ENCODE results near the gene CHCT1.
"Not testable (repeated sequence)": the region's sequence is repeated elsewhere in the genome, so short reads cannot be mapped to it uniquely, and the experiment has no call there.

CHCT1 gene

GRCh38 chr17:60422162-60422665 is at the start of gene CHCT1:
CHCT1 (plus strand) TSS chr17:60422489; CDS start chr17:60422593, 104 bp downstream.
- peak within 1 kb of the TSS; percentile 82 for H3K4me3 Mint-ChIP-seq
- no peaks in the 10 kb centered on the region for H3K36me3 Mint-ChIP-seq
- peaks cover 21% of the 10 kb centered on the region for H3K4me1 Mint-ChIP-seq
- peak within 1 kb of the TSS; percentile 78 for H3K27ac Mint-ChIP-seq
- ATAC-seq: no peak
- H3K9me3 Mint-ChIP-seq: no peaks in the 10 kb centered on the region
- H3K27me3 Mint-ChIP-seq: no peaks in the 10 kb centered on the region

- H3K27ac Mint-ChIP-seq: no peak overlapping the region
- H3K9me3 Mint-ChIP-seq: no peaks in the 10 kb centered on the region
- H3K27me3 Mint-ChIP-seq: no peaks in the 10 kb centered on the region
- no peak overlapping the region for H3K4me3 Mint-ChIP-seq
- peaks cover 13% of the 10 kb centered on the region for H3K36me3 Mint-ChIP-seq
- H3K4me1 Mint-ChIP-seq: peaks cover 20% of the 10 kb centered on the region
- no peak for ATAC-seq
These were observed 49.4 kb upstream of the CHCT1 start for GRCh38 chr17:60372790-60373483.

GRCh38 chr17:60378187-60378586 is 44.1 kb upstream of the CHCT1 start:
- not testable (repeated sequence) for H3K9me3 Mint-ChIP-seq, H3K27ac Mint-ChIP-seq, H3K27me3 Mint-ChIP-seq, H3K4me3 Mint-ChIP-seq, ATAC-seq
- peaks cover 26% of the 10 kb centered on the region for H3K4me1 Mint-ChIP-seq
- H3K36me3 Mint-ChIP-seq: peaks cover 25% of the 10 kb centered on the region

- Mint-ChIP-seq H3K36me3 (peaks cover 23% of the 10 kb centered on the region), H3K4me1 (peaks cover 38% of the 10 kb centered on the region)
- H3K4me3 Mint-ChIP-seq, ATAC-seq, H3K27ac Mint-ChIP-seq, H3K27me3 Mint-ChIP-seq, H3K9me3 Mint-ChIP-seq: not testable (repeated sequence)
These were observed 42.8 kb upstream of the CHCT1 start for GRCh38 chr17:60379461-60379860.

- H3K36me3 Mint-ChIP-seq: peaks cover 29% of the 10 kb centered on the region
- no peaks in the 10 kb centered on the region for H3K27me3 Mint-ChIP-seq
- H3K27ac Mint-ChIP-seq: no peak overlapping the region
- no peak overlapping the region for H3K4me3 Mint-ChIP-seq
- H3K4me1 Mint-ChIP-seq: peaks cover 59% of the 10 kb centered on the region
- no peaks in the 10 kb centered on the region for H3K9me3 Mint-ChIP-seq
- ATAC-seq: no peak
These were observed 40.3 kb upstream of the CHCT1 start for GRCh38 chr17:60381958-60382357.

- Mint-ChIP-seq H3K4me1 (peaks cover 56% of the 10 kb centered on the region), H3K4me3 (no peak overlapping the region), H3K27ac (no peak overlapping the region), H3K9me3 (no peaks in the 10 kb centered on the region), H3K27me3 (no peaks in the 10 kb centered on the region), H3K36me3 (peaks cover 19% of the 10 kb centered on the region)
- no peak for ATAC-seq
These were observed 38.9 kb upstream of the CHCT1 start for GRCh38 chr17:60383379-60383778.

- Mint-ChIP-seq H3K36me3 (peaks cover 19% of the 10 kb centered on the region), H3K4me1 (peaks cover 65% of the 10 kb centered on the region)
- H3K27ac Mint-ChIP-seq, H3K9me3 Mint-ChIP-seq, ATAC-seq, H3K27me3 Mint-ChIP-seq, H3K4me3 Mint-ChIP-seq: not testable (repeated sequence)
These were observed 37.4 kb upstream of the CHCT1 start for GRCh38 chr17:60384921-60385320.

- ATAC-seq: no peak
- Mint-ChIP-seq H3K27ac (no peak overlapping the region), H3K4me3 (no peak overlapping the region), H3K4me1 (peaks cover 80% of the 10 kb centered on the region), H3K9me3 (no peaks in the 10 kb centered on the region), H3K36me3 (peaks cover 18% of the 10 kb centered on the region), H3K27me3 (no peaks in the 10 kb centered on the region)
These were observed 35.9 kb upstream of the CHCT1 start for GRCh38 chr17:60386147-60387058.

- Mint-ChIP-seq H3K4me1 (peaks cover 75% of the 10 kb centered on the region), H3K27me3 (no peaks in the 10 kb centered on the region), H3K4me3 (no peak overlapping the region), H3K9me3 (no peaks in the 10 kb centered on the region), H3K27ac (no peak overlapping the region), H3K36me3 (peaks cover 11% of the 10 kb centered on the region)
- no peak for ATAC-seq
These were observed 34.6 kb upstream of the CHCT1 start for GRCh38 chr17:60387666-60388065.

GRCh38 chr17:60388742-60389141 is 33.5 kb upstream of the CHCT1 start:
- no peaks in the 10 kb centered on the region for H3K27me3 Mint-ChIP-seq
- no peak for ATAC-seq
- H3K36me3 Mint-ChIP-seq: peaks cover 5% of the 10 kb centered on the region
- peak overlapping the region; percentile 34 for H3K27ac Mint-ChIP-seq
- H3K9me3 Mint-ChIP-seq: no peaks in the 10 kb centered on the region
- H3K4me1 Mint-ChIP-seq: peaks cover 74% of the 10 kb centered on the region
- H3K4me3 Mint-ChIP-seq: no peak overlapping the region

- Mint-ChIP-seq H3K27ac (peak overlapping the region; percentile 97), H3K4me3 (peak overlapping the region; percentile 98), H3K9me3 (no peaks in the 10 kb centered on the region), H3K36me3 (peaks cover 1% of the 10 kb centered on the region), H3K4me1 (peaks cover 68% of the 10 kb centered on the region), H3K27me3 (no peaks in the 10 kb centered on the region)
- ATAC-seq: no peak
These were observed 32.1 kb upstream of the CHCT1 start for GRCh38 chr17:60390186-60390585.

GRCh38 chr17:60390925-60391470 is 31.3 kb upstream of the CHCT1 start:
- no peak for ATAC-seq
- H3K27ac Mint-ChIP-seq: peak overlapping the region; percentile 97
- peak overlapping the region; percentile 98 for H3K4me3 Mint-ChIP-seq
- no peaks in the 10 kb centered on the region for H3K36me3 Mint-ChIP-seq
- no peaks in the 10 kb centered on the region for H3K9me3 Mint-ChIP-seq
- no peaks in the 10 kb centered on the region for H3K27me3 Mint-ChIP-seq
- peaks cover 67% of the 10 kb centered on the region for H3K4me1 Mint-ChIP-seq

- Mint-ChIP-seq H3K27me3 (no peaks in the 10 kb centered on the region), H3K9me3 (no peaks in the 10 kb centered on the region), H3K4me1 (peaks cover 66% of the 10 kb centered on the region), H3K27ac (peak overlapping the region; percentile 97), H3K4me3 (peak overlapping the region; percentile 98), H3K36me3 (no peaks in the 10 kb centered on the region)
- peak; percentile 70 for ATAC-seq
These were observed 30.7 kb upstream of the CHCT1 start for GRCh38 chr17:60391471-60392041.

- H3K9me3 Mint-ChIP-seq: no peaks in the 10 kb centered on the region
- ATAC-seq: peak; percentile 94
- peak within 1 kb of the TSS; percentile 97 for H3K27ac Mint-ChIP-seq
- no peaks in the 10 kb centered on the region for H3K36me3 Mint-ChIP-seq
- H3K4me3 Mint-ChIP-seq: peak within 1 kb of the TSS; percentile 98
- peaks cover 70% of the 10 kb centered on the region for H3K4me1 Mint-ChIP-seq
- H3K27me3 Mint-ChIP-seq: no peaks in the 10 kb centered on the region
These were observed 30.0 kb upstream of the CHCT1 start, which contains the start of gene USP32 for GRCh38 chr17:60392042-60392844. USP32 (minus strand) TSS chr17:60392133; CDS start chr17:60391939, 194 bp downstream.

Measured in stimulated activated memory B cell treated with anti-CD40 and anti-IgM and Interleukin-4, amounts not matched to agents 10 μg/mL and 1 μg/mL and 100 μg/mL, for 72 hours (primary cell).